ENCODE results near the gene PALM3.

The PALM3 gene

DNA sequence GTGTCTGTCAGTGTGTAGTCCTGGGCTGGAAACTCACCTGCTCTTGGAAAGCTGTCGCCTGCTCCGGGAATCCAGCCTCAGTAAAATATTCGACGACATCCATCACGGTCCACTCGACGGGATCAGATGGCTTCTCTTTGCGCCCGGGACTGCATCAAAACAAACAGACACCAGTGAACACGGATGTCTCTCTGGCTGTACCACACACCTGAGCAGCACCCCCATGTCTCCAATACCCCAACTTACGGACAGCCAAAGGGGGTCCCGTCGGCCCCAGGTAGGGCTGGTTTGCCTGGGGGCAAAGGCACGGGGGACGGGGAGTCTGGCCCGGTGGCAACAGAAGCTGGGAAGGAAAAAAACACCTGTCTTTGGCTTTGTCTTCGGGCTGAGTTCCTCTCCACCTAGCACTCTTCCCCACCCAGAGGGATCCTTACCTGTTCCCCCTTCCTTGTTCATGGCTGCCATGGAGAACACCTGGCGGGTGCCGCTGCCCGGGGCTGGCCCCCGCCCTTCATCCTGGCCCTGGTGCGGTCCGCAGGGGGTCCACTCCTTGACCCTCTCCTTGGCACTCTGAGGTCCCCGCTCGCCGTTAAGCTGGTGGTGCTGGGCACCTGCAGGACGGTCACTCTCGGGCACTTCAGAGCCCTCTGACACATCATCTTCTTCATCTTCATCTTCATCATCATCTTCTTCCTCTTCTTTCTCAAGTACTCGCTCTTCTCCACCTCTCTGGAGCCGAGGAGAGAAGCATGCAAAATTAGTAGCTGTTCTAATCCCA lies 26.9 kb upstream of the PALM3 start:
- DNase-seq, result no peak

DNA sequence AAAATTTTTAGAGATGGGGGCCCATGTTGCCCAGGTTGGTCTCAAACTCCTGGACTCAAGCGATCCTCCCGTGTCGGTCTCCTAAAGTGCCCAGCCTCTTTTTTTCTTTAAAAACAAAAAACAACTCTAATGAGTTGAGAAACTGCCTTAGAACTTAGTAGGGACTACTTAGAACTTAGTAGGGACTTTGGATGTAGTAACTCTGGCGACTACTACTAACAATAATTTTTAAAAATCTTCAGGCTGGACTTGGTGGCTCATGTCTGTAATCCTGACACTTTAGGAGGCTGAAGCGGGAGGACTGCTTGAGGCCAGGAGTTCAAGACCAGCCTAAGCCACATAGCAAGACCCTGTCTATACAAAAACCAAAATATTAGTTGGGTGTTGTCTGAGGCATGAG lies 24.2 kb upstream of the PALM3 start:
- no peak for DNase-seq

DNA sequence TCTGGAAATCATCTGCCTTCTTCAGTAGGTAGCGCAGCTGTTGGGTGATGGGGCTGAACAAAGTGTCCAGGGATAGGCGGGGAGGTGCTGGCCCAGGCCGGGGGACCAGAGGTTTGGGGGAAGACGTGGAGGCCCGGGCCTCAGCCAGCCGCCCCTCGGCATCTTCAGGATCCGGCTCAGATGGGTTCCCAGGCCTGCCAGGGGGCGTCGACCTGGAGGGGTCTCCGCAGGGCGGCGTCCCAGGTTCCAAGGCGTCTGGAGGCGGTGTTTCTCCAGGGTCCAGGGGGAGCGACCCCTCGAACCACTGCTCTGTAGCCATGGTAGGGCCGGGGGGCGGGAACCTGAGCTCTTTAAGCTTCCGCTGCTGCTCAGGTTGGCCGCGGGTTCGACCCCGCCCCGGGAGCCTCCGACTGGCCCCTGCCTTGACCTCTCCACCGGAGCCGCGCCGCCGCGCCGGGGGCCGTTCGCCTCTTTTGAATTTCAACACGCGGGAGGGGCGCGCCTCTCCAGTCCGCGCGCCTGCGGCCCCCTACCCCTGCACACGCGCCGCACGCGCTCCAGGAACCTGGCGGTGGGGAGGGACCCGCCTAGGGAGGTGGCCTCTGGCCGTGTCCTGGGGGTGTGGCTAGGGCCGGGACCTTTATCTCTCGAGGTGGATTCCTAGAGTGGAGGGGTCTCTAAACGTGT lies 23.6 kb upstream of the PALM3 start, which contains the start of gene C19orf67:
C19orf67 (minus strand) TSS at position 475 of the 687 bp plus-strand sequence; CDS start at position 319, 156 bp downstream.
- DNase-seq, result no peak

DNA sequence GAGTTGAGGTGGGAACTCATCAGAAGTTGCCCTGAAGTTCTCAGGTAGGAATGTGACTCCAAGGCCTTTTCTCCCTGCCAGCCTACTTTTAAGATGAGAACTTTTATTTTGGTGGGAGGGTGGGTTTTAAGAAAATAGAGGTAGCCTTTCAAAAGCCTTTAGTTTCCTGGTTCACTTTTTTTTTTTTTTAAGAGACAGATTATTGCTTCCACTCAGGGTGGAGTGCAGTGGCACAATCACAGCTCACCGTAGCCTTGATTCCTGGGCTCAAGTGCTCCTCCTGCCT lies 20.7 kb upstream of the PALM3 start:
- DNase-seq, result no peak

- no peak for DNase-seq
Measured at GRCh38 chr19:14081797-14082674, 20.2 kb upstream of the PALM3 start.

DNA sequence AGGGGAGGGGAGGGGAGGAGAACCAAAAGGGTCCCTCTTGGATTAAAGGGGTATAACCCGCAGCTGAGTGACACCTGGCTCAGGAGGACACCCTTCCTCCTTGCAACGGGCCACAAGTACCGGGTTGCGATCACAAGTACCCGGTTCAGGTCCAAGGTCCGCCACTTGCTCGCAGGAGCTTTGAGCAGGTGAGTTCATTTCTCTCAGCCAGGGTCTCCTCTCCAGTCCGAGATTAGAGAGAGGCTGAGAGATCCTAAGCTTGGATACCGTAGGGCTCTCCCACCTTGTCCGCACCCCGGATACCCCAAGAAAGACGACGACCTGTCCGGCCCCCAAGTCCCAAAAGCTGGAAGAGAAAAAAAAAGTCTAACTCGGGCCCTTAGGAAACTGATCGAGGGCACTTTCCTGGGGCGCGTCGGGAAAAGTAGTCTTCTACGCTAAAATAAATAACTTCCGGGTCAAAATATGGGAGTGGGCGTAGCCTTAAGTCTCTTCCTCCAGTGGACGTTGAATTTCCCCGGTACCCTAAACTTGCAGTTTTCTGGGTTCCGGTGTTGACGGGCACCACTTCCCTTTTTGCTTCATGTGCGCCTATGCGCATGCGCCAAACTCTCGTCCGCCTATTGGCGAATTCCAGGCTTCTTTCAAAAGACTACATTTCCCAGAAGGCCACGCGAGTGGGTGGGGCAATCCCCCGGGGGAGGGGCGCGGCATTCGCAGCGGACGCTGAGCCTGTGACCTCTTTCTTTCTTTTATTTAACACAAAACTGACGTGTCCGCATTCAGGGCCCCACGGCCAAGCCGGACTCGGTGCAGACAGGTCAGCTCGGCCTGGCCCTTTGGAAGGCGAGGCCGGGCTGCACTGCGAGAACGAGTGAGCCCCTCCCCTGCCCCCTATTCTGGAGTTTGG lies 19.3 kb upstream of the PALM3 start:
- DNase-seq, result peak; percentile 98 to 99

- peak; percentile 31 to 65 for DNase-seq
Measured at GRCh38 chr19:14078411-14078810, 16.5 kb upstream of the PALM3 start.

DNA sequence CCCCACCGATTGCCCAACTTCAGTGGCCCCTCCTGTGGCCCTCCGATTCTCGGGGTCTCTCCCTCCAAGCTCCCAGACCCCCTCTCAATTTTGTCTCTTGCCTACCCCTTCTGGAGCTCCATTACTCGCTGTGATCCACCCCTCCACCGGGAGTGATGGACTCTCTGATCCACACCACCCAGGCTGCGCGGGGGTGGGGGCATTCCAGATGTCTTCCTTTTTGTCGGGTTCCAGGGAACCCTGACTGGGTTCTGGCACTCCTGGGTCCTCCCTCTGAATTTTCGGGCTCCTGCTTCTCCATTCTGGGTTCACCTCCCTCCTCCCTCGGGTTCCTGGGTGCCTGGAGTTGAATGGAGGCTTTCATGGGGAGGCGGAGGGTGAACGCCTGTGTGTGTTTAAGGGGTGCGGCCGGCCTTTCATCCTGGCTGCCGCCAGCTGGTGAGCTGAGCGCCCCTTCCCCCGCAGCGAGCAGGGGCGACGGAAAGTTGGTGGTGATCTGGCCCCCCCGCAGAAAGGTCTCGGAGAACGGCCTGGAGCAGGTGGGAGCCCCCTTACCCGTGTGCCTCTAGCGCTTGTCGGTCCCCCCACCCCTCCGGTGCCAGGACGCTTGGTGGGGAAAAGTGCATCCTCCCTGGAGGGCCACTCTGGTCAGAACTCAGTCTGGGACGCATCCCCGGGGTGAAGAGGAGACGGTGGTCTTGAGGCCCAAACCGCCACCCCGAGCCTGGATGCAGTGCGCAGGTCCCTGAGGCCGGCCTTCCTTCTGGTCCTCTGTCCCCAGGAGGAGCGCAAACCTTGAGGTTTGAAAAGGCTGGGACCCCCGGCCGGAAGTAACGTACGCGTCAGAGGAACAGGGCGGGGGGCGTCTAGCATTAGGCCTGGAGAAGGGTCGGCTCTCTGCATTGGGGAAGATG lies 12.3 kb upstream of the PALM3 start:
- no peak for DNase-seq

DNA sequence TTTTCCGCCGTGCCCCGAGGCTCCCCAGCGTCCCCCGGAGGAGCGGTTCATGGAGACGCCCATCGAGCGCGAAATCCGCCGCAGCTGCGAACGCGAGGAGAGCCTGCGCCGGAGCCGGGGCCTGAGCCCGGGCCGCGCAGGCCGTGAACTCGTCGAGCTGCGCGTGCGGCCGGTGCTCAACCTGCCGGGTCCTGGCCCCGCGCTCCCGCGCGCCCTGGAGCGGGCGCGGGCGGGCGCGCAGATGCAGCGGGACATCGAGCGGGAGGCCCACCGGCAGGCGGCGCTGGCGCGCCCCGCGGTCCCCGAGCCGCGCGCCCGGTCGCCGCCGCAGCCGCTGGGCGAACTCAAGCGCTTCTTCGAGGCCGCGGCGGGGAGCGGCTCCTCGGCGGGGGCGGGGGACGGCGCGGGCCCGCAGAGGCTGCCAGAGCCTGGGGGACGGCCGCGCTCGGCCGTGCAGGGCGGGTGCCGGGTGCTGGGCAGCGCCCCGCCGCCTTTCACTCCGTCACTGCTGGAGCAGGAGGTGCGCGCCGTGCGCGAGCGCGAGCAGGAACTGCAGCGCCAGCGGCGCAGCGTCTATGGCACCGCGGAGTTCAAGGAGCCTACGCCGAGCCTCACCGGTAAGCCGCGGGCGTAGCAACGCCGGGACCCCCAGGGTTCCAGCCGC lies 11.5 kb upstream of the PALM3 start:
- peak; percentile 67 to 69 for DNase-seq

- DNase-seq, result no peak
Measured at GRCh38 chr19:14072535-14073260, 10.8 kb upstream of the PALM3 start, which contains the start of gene MISP3. TSS of gene MISP3 (plus strand) at chr19:14072786. CDS start at chr19:14073310, 524 bp downstream.

DNA sequence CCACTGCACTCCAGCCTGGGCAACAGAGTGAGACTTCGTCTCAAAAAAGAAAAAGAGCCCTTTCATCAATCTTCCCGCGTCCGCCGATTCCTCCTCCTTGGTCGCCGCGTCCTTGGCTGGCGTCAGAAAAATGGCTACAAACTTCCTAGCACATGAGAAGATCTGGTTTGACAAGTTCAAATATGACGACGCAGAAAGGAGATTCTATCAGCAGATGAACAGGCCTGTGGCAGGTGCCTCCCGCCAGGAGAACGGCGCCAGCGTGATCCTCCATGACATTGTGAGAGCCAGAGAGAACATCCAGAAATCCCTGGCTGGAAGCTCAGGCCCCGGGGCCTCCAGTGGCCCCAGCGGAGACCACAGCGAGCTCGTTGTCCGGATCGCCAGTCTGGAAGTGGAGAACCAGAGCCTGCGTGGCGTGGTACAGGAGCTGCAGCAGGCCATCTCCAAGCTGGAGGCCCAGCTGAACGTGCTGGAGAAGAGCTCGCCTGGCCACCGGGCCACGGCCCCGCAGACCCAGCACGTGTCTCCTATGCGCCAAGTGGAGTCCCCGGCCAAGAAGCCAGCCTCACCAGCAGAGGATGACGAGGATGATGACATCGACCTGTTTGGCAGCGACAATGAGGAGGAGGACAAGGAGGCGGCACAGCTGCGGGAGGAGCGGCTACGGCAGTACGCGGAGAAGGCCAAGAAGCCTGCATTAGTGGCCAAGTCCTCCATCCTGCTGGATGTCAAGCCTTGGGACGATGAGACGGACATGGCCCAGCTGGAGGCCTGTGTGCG lies 8.6 kb upstream of the PALM3 start:
- no peak for DNase-seq

DNA sequence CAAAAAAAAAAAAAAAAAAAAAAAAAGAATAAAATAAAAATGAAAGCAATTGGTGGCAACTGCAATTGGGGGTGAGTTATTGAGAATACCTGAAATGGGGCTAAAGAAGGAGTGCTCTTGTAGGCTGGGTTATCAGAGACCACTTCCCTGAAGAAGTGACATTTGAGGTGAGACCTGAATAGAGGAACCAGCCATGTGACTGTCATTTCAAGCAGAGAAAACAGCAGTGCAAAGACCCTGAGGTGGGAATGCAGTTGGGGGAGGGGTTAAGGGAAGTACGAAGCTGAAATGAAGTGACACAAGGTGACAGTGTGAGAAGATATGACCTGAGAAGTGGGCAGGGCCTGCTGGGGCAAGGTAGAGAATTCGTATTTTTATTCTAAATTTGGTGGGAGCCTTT lies 4.3 kb upstream of the PALM3 start:
- no peak for DNase-seq

DNA sequence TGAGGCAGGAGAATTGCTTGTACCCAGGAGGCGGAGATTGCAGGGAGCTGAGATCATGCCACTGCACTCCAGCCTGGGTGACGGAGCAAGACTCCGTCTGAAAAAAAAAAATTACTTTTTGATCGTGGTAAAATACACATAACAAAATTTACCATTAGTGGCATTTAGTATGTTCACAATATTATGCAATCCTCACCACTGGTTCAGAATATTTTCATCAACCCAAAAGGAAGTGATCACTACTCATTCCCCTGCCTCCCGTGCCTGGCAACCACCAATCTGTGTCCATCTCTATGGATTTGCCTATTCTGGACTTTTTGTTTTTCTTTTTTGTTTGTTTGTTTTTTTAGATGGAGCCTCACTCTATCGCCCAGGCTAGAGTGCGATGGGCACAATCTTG lies 1.2 kb upstream of the PALM3 start:
- no peak for DNase-seq

DNA sequence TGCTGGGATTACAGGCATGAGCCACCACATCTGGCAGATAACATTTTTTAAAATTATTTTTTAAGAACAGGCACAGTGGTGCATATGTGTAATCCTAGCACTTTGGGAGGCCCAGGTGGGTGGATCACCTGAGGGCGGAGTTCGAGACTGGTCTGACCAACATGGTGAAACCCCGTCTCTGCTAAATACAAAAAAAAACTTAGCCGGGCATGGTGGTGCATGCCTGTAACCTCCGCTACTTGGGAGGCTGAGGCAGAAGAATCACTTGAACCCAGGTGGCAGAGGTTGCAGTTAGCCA lies 631 bp upstream of the PALM3 start:
- no peak for DNase-seq

DNA sequence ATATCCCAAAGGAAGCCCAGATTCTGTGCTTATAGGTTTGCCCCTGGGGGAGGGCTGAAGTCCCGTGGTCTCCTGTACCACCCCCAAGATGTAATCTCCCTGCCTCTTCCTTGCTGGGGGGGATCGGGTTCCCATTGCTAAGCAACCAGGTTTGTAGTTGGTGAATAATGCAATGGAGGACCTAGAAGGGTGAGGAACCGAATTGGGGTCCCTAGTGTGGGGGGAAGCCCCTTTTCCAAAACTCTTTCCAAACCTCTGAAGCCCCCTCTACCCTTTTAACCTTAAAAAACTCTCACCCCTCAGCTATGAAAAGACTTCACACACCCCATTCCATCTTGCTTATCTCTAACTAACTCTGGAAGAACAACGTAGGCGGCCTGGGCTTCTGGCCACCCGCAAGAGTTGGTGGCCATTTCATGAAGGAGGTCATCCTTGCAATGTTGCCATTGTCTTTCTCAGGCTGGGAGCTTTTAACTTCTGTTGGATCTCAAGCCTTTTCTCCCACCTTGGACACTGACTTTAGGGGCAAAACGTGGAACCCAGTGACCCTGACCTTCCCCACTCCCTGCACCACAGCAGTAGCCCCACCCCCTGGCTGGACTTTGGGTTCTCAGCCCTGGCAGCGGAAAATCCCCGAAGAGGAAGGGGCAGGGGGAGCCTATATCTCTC lies 661 bp downstream of the PALM3 start:
- DNase-seq, result no peak

GRCh38 chr19:14059652-14060155 lies 2.2 kb downstream of the PALM3 start:
- no peak for DNase-seq

DNA sequence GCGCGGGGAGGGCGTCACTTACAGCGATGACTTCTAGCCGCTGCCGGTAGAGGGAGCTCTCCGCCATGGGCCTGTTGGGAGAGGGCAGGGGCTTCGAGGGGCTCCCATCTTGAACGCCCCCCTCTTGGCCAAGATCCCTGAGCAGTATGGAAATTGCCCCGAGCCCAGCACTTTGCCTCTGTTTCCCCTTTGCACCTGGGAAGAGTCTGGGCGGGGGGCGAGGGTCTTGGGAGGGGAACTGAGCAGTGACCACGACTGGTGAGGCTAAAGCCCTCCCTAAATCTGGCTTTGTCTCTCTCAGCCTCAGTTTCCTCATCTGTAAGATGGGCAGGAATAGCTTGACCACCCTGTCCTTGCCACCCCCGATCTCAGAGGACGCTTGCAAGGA lies 2.8 kb downstream of the PALM3 start:
- DNase-seq, result no peak

All from AML-193 (cell line).